Mesendoderm (in vitro differentiated cells): ENCODE results near the gene SLAMF9.

Experiments
- DNase-seq: peaks from one replicate; pipeline ENCODE4 v3.0.0; 2013
- H2AK5ac ChIP-seq: 2 replicates; pipeline ENCODE4 v1.6.1; 2013; ENCODE audit warnings: low read length, inconsistent platforms
- H2BK120ac ChIP-seq: 2 replicates; pipeline ENCODE4 v1.6.1; 2013; ENCODE audit warnings: low read depth, mild to moderate bottlenecking, low read length, moderate library complexity, mixed read lengths
- H2BK15ac ChIP-seq: replicated peaks from 2 replicates; pipeline ENCODE4 v1.6.1; 2013; ENCODE audit warnings: low read depth, mild to moderate bottlenecking, moderate library complexity
- H2BK5ac ChIP-seq: 2 replicates; pipeline ENCODE4 v1.6.1; 2013; ENCODE audit warnings: low read length, inconsistent platforms
- H3K18ac ChIP-seq: 2 replicates; pipeline ENCODE4 v1.6.1; 2013; ENCODE audit warnings: mild to moderate bottlenecking, low read length, mixed read lengths
- H3K23ac ChIP-seq: one replicate; pipeline ENCODE4 v1.6.1; 2013; ENCODE audit warnings: low read length
- H3K27ac ChIP-seq: 2 replicates; pipeline ENCODE4 v1.5.1; 2013; ENCODE audit warnings: low read depth, mild to moderate bottlenecking, inconsistent platforms, low read length, moderate library complexity
- H3K27me3 ChIP-seq: 2 replicates; pipeline ENCODE4 v1.6.1; 2013; ENCODE audit warnings: low read length, control low read depth, mild to moderate bottlenecking, inconsistent platforms; ENCODE audit not compliant: insufficient read depth, poor library complexity
- H3K36me3 ChIP-seq: 2 replicates; pipeline ENCODE4 v1.6.1; 2013; ENCODE audit warnings: low read length, inconsistent platforms; ENCODE audit not compliant: control insufficient read depth, insufficient read depth
- H3K4ac ChIP-seq: one replicate; pipeline ENCODE4 v1.6.1; 2013; ENCODE audit warnings: low read depth, mild to moderate bottlenecking, low read length, moderate library complexity
- H3K4me1 ChIP-seq: 2 replicates; pipeline ENCODE4 v1.6.1; 2013; ENCODE audit warnings: low read depth, low read length, inconsistent platforms; ENCODE audit not compliant: control insufficient read depth
- H3K4me2 ChIP-seq: 2 replicates; pipeline ENCODE4 v1.6.1; 2013; ENCODE audit warnings: low read length
- H3K4me3 ChIP-seq: 2 replicates; pipeline ENCODE4 v1.5.1; 2013; ENCODE audit warnings: mild to moderate bottlenecking, low read length
- H3K56ac ChIP-seq: one replicate; pipeline ENCODE4 v1.6.1; 2013; ENCODE audit warnings: low read length
- H3K79me1 ChIP-seq: 2 replicates; pipeline ENCODE4 v1.6.1; 2013; ENCODE audit warnings: low read length, inconsistent platforms
- H3K79me2 ChIP-seq: 2 replicates; pipeline ENCODE4 v1.6.1; 2013; ENCODE audit warnings: mild to moderate bottlenecking, low read length; ENCODE audit not compliant: control insufficient read depth, insufficient read depth
- H3K9ac ChIP-seq: 2 replicates; pipeline ENCODE4 v1.6.1; 2013; ENCODE audit warnings: low read length, inconsistent platforms
- H4K5ac ChIP-seq: one replicate; pipeline ENCODE4 v1.6.1; 2013; ENCODE audit warnings: low read length
- H4K8ac ChIP-seq: one replicate; pipeline ENCODE4 v1.6.1; 2013; ENCODE audit warnings: low read depth, mild to moderate bottlenecking, control low read depth, low read length, moderate library complexity
- WGBS: extraction: QIAGEN DNeasy Blood & Tissue Kit; methylation state at CpG from one replicate; pipeline ENCODE4 v1.1.7; 2013; ENCODE audit warnings: low lambda C conversion rate, missing lambda C conversion rate; ENCODE audit not compliant: insufficient coverage; ENCODE audit errors: extremely low coverage; 5-methylcytosine and 5-hydroxymethylcytosine counted together

Gene SLAMF9

GRCh38 chr1:159914252-159915018 lies 39.6 kb downstream of the SLAMF9 start:
- Histone ChIP-seq H3K4me2 (no peak overlapping the region), H3K4ac (no peak overlapping the region), H2BK15ac (no peak overlapping the region), H3K4me3 (no peak overlapping the region), H2BK120ac (no peak overlapping the region), H2BK5ac (no peak overlapping the region), H4K8ac (no peak overlapping the region), H3K27me3 (no peaks in the 10 kb centered on the region), H3K18ac (peak overlapping the region; percentile 11), H3K27ac (peak overlapping the region; percentile 14), H3K79me2 (peaks cover 2% of the 10 kb centered on the region), H3K23ac (no peak overlapping the region), H3K4me1 (peaks cover 52% of the 10 kb centered on the region), H3K9ac (no peak overlapping the region), H3K36me3 (peaks cover 2% of the 10 kb centered on the region), H3K56ac (peak overlapping the region; percentile 35), H3K79me1 (peaks cover 3% of the 10 kb centered on the region), H2AK5ac (peak overlapping the region; percentile 35), H4K5ac (no peak overlapping the region)
- no CpG with 5 or more reads among the region's 10 CpGs for WGBS
- DNase-seq = peak; percentile 56

DNA sequence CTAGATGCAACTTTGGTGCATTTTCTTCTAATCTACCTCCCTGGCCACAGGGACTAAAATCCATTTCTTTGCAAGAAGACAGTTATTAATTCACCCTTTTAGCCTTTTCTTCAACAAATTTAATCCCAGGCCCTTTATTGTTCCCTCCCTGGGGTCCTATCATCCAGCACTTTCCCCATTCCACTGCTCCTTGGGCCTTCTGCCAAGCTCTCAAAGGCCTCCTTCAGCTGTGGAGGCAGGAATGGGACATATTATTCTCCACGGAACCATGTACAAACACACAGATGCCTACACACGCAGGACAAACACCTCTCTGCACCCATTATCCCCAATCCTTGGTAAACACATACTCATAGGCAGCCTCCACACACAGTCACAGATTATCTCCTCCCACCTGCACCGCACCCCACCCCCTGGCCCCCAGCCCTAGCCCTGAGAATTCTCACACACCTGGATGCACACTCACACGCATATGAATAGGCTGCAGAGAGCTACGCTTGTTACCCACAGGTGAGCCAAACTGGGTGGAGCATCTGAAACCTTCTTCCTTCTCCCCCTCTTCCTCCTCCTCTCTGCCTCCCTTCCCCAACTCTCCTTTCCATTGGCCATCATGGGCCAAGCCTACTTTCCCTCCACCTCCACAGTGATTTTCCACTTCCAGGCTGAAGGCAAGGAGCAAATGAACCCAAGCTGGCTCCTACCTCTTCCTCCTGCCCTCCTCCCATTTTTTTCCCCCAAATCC lies 40.4 kb downstream of the SLAMF9 start:
- H3K56ac ChIP-seq = peak overlapping the region; percentile 35
- peak overlapping the region; percentile 20 for H3K18ac ChIP-seq
- no peak overlapping the region for H3K27ac ChIP-seq
- H4K8ac ChIP-seq = no peak overlapping the region
- no peak overlapping the region for H3K9ac ChIP-seq
- H4K5ac ChIP-seq = no peak overlapping the region
- no peak overlapping the region for H2BK120ac ChIP-seq
- no peak overlapping the region for H3K4me2 ChIP-seq
- H2BK5ac ChIP-seq = peak overlapping the region; percentile 25
- no peaks in the 10 kb centered on the region for H3K27me3 ChIP-seq
- peak overlapping the region; percentile 84 for H2AK5ac ChIP-seq
- peaks cover 58% of the 10 kb centered on the region for H3K4me1 ChIP-seq
- H2BK15ac ChIP-seq = no peak overlapping the region
- H3K23ac ChIP-seq = no peak overlapping the region
- H3K36me3 ChIP-seq = no peaks in the 10 kb centered on the region
- DNase-seq = peak; percentile 71
- WGBS = no CpG with 5 or more reads among the region's 5 CpGs
- H3K79me2 ChIP-seq = no peaks in the 10 kb centered on the region
- H3K79me1 ChIP-seq = peaks cover 3% of the 10 kb centered on the region
- H3K4me3 ChIP-seq = no peak overlapping the region
- no peak overlapping the region for H3K4ac ChIP-seq

DNA sequence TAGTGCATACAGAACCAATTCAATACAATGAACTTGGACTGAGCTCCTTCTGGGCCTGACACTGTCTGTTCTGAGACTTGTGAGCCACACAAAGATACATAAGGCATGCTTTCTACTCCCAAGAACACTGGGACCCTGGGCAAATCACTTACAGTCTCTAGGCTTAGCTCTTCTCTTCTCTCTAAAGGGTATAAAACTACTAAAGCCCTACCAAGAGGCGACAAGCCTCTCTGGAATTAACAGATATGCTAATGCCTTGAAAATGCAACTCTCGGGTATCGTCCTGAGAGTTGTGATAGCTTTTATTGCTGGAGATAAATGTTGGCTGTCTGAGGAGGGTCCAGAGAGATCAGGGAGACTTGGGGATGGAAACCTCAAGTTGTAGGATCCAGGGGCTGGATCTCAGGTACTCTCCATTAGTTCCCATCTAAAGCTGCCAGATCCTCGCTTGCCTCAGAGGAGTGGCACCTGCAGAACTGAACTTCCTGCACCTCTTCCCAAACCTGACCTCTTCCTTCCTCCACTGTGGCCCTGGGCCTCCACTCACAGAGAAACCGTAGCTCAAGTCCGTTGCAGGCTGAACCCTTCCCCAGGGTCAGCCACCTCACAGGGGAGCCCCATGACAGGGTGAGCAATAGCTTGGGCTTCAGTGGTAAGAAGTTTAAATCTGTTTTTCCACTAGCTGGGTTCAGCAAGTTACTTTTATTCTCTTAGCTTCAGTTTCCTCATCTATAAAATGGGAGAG lies 42.5 kb downstream of the SLAMF9 start:
- Histone ChIP-seq H4K8ac (no peak overlapping the region), H2BK5ac (peak overlapping the region; percentile 81), H3K56ac (peak overlapping the region; percentile 85), H2BK15ac (no peak overlapping the region), H2BK120ac (no peak overlapping the region), H3K9ac (peak overlapping the region; percentile 29), H3K27ac (peak overlapping the region; percentile 71), H3K79me1 (no peaks in the 10 kb centered on the region), H3K4me1 (peaks cover 51% of the 10 kb centered on the region), H3K4me3 (no peak overlapping the region), H2AK5ac (peak overlapping the region; percentile 94), H3K18ac (peak overlapping the region; percentile 63), H4K5ac (no peak overlapping the region), H3K4me2 (no peak overlapping the region), H3K79me2 (no peaks in the 10 kb centered on the region), H3K27me3 (no peaks in the 10 kb centered on the region), H3K4ac (peak overlapping the region; percentile 40), H3K23ac (no peak overlapping the region), H3K36me3 (no peaks in the 10 kb centered on the region)
- peak; percentile 69 for DNase-seq
- no CpG with 5 or more reads among the region's 6 CpGs for WGBS

DNA sequence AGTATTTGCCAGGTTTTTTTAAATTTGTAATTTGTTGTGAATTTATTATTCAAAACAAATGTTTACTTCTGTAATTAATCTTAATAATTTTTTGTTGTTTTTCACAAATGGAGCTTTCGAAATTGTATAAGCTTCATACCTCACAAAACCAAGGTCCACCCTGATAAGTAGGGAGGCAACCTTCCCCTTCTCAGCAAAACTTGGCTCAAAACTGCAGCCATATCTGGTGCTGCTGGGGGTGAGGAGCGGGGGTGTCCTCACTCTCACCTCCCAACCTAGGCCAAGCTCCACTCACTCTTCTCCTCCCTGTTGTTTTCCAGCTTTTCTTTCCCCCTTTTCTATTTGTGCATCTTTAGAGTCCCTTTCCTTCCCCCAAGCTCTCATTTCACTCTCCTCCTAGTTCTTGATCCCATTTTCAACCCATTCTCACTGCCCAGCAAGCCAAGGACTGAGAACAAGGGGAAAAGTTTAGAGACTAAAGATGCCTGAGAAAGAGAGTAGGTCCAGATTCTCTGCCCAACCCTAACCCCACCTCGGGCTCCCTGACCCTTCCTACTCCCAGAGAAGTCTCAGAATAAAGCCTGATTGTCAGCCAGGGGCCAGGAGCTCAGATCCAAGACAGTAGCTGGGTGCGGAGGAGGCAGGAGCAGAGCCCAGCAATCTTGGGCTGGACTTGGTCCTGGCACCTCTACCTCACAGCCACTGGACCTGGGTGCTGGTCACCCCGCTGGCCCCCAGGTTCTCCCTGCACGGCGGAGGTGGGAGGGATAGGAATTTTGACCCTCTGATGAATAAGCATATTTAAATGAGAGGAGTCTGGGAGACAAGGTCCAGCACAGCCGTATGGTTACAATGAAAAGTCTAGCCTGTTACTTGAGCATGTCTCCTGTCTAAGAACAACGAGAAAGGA lies 45.8 kb downstream of the SLAMF9 start:
- no peak overlapping the region for H3K9ac ChIP-seq
- no peak overlapping the region for H3K4me2 ChIP-seq
- H3K4me3 ChIP-seq = no peak overlapping the region
- H3K79me1 ChIP-seq = no peaks in the 10 kb centered on the region
- no peaks in the 10 kb centered on the region for H3K79me2 ChIP-seq
- H3K4ac ChIP-seq = peak overlapping the region; percentile 84
- DNase-seq = no peak
- H2AK5ac ChIP-seq = no peak overlapping the region
- H3K36me3 ChIP-seq = no peaks in the 10 kb centered on the region
- no peak overlapping the region for H2BK15ac ChIP-seq
- no peak overlapping the region for H3K23ac ChIP-seq
- no peak overlapping the region for H3K27ac ChIP-seq
- H3K27me3 ChIP-seq = no peaks in the 10 kb centered on the region
- no peak overlapping the region for H4K8ac ChIP-seq
- peak overlapping the region; percentile 19 for H3K56ac ChIP-seq
- H2BK120ac ChIP-seq = no peak overlapping the region
- peak overlapping the region; percentile 3 for H3K18ac ChIP-seq
- H3K4me1 ChIP-seq = peaks cover 27% of the 10 kb centered on the region
- WGBS = no CpG with 5 or more reads among the region's 9 CpGs
- H2BK5ac ChIP-seq = peak overlapping the region; percentile 15
- no peak overlapping the region for H4K5ac ChIP-seq

GRCh38 chr1:159906960-159907359 lies 47.1 kb downstream of the SLAMF9 start:
- H3K27ac ChIP-seq = no peak overlapping the region
- no peak overlapping the region for H3K4ac ChIP-seq
- H2BK15ac ChIP-seq = no peak overlapping the region
- peaks cover 27% of the 10 kb centered on the region for H3K4me1 ChIP-seq
- no peak for DNase-seq
- no peaks in the 10 kb centered on the region for H3K79me2 ChIP-seq
- H4K8ac ChIP-seq = no peak overlapping the region
- no peak overlapping the region for H4K5ac ChIP-seq
- H2BK120ac ChIP-seq = no peak overlapping the region
- H3K9ac ChIP-seq = no peak overlapping the region
- no peaks in the 10 kb centered on the region for H3K27me3 ChIP-seq
- H3K18ac ChIP-seq = no peak overlapping the region
- no peak overlapping the region for H3K4me3 ChIP-seq
- no peak overlapping the region for H3K23ac ChIP-seq
- H2BK5ac ChIP-seq = no peak overlapping the region
- H3K4me2 ChIP-seq = no peak overlapping the region
- no peaks in the 10 kb centered on the region for H3K36me3 ChIP-seq
- WGBS = no CpG with 5 or more reads among the region's 1 CpG
- no peak overlapping the region for H2AK5ac ChIP-seq
- no peak overlapping the region for H3K56ac ChIP-seq
- no peaks in the 10 kb centered on the region for H3K79me1 ChIP-seq
